ENCODE measurements around the gene LRRC8B.
A peak's percentile ranks its signal among the peaks of the same experiment; 100 is the strongest.
"Not testable (repeated sequence)": the region's sequence is repeated elsewhere in the genome, so short reads cannot be mapped to it uniquely, and the experiment has no call there.

DNA sequence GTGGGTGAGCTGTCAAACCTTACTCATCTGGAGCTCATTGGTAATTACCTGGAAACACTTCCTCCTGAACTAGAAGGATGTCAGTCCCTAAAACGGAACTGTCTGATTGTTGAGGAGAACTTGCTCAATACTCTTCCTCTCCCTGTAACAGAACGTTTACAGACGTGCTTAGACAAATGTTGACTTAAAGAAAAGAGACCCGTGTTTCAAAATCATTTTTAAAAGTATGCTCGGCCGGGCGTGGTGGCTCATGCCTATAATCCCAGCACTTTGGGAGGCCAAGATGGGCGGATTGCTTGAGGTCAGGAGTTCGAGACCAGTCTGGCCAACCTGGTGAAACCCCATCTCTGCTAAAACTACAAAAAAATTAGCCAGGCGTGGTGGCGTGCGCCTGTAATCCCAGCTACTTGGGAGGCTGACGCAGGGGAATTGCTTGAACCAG lies 68.3 kb downstream of the LRRC8B start:
- not testable (repeated sequence) for TF ChIP-seq EZH2 (conservative IDR thresholded peaks at IDR 0.05; ENCODE audit: low read depth, low read length); ZNF549 (CRISPR knock-in tag; IDR thresholded peaks at IDR 0.05); ZNF205 (CRISPR knock-in tag; IDR thresholded peaks at IDR 0.05); FOXM1 (CRISPR knock-in tag; IDR thresholded peaks at IDR 0.05); ZSCAN30 (CRISPR knock-in tag; IDR thresholded peaks at IDR 0.05); ZFY (CRISPR knock-in tag; IDR thresholded peaks at IDR 0.05)
- TF ChIP-seq, protein P1, sequence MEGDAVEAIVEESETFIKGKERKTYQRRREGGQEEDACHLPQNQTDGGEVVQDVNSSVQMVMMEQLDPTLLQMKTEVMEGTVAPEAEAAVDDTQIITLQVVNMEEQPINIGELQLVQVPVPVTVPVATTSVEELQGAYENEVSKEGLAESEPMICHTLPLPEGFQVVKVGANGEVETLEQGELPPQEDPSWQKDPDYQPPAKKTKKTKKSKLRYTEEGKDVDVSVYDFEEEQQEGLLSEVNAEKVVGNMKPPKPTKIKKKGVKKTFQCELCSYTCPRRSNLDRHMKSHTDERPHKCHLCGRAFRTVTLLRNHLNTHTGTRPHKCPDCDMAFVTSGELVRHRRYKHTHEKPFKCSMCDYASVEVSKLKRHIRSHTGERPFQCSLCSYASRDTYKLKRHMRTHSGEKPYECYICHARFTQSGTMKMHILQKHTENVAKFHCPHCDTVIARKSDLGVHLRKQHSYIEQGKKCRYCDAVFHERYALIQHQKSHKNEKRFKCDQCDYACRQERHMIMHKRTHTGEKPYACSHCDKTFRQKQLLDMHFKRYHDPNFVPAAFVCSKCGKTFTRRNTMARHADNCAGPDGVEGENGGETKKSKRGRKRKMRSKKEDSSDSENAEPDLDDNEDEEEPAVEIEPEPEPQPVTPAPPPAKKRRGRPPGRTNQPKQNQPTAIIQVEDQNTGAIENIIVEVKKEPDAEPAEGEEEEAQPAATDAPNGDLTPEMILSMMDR (CRISPR knock-in tag; IDR thresholded peaks at IDR 0.05) = not testable (repeated sequence)
- TF ChIP-seq SIX1 (CRISPR knock-in tag; IDR thresholded peaks at IDR 0.05; ENCODE audit: borderline replicate concordance) = peak; percentile 34; the same call in 1 of the 2 replicates
- TF ChIP-seq, protein P2, sequence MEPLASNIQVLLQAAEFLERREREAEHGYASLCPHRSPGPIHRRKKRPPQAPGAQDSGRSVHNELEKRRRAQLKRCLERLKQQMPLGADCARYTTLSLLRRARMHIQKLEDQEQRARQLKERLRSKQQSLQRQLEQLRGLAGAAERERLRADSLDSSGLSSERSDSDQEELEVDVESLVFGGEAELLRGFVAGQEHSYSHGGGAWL (CRISPR knock-in tag; IDR thresholded peaks at IDR 0.05) = not testable (repeated sequence)
